HL-60/S4 (cell line): ENCODE data around the gene SPIRE1.
"Not testable (repeated sequence)": the region's sequence is repeated elsewhere in the genome, so short reads cannot be mapped to it uniquely, and the experiment has no call there.

Experiments
- in situ Hi-C: fragments of 300-500 bp; cut with MboI; formaldehyde crosslinking; loops from 2 replicates; pipeline ENCODE4 v1.14.3; 2022; ENCODE audit warnings: low sequenced_read_pairs

The SPIRE1 gene

DNA sequence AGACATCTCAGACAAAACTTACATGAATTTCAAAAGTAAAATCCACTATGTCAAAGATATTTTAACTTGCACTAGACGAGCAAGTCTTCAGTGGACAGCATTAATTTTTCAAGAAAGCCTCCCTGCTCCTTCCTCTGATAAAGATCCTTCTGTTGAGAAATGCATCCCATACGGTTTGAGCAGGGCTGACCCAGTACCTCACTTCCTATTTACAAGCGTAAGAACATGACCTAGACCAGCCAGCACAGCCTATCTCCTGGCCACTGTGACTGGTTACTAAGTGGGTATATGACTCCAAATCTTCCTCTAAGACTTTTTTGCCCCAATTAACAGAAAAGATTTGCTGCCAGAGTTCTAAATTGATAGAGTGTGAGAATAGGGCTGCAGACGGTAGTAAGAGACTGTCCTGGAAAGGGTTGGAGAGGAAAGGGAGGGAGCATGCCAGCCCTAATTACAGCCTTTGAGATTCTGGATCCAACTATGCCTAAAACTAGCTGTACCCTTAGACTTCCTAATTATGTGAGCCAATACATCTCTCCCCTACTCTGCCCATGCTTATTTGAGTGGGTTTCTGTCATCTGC, 141.8 kb downstream of the SPIRE1 start:
- in situ Hi-C loops: loop anchor here (25.0 kb wide), 2 partner anchors 121 to 1096 kb away; no protein-coding TSS in a partner anchor

DNA sequence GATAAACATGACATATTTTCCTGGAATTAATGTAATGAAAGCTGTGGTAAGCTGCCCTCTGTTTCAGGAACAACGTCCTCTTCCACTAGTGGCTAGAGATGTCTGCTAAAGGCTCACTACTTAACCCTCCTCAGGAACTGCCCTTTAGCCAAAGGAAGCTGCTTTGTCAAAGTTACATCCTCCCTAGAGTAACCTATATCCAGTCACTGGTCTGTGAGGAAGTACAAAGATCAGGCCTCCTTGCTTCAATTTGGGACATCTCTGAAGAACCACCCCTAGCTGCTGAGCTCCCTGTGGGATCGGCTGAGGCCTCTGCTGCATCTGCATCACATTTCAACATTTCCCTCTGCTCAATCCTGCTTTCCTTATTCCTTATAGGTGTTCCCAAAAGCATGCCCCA, 142.4 kb downstream of the SPIRE1 start:
- in situ Hi-C loops: loop anchor here (25.0 kb wide), 2 partner anchors 122 to 1097 kb away; no protein-coding TSS in a partner anchor

- in situ Hi-C loops: loop anchor here (25.0 kb wide), 2 partner anchors 130 to 1105 kb away; no protein-coding TSS in a partner anchor
Observed at GRCh38 chr18:12507007-12507406, 150.9 kb downstream of the SPIRE1 start.

DNA sequence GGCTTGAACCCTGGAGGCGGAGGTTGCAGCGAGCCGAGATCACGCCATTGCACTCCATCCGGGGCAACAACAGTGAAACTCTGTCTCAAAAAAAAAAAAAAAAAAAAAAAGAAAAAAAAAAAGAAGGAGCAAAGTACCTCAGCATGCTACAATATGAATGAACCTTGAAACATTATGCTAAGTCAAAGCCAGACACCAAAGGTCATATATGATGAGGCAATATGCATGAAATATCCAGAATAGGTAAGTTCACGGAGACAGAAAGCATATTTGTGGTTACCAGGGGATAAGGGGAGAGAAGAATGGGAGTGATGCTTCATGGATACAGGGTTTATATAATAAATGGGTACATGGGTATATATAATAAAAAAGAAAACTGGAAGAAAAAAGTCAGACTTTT, 156.9 kb downstream of the SPIRE1 start:
- in situ Hi-C loops: loop anchor here (25.0 kb wide), 2 partner anchors 136 to 1111 kb away; no protein-coding TSS in a partner anchor

GRCh38 chr18:12497839-12498238, 160.1 kb downstream of the SPIRE1 start:
- in situ Hi-C loops: no loop called here

DNA sequence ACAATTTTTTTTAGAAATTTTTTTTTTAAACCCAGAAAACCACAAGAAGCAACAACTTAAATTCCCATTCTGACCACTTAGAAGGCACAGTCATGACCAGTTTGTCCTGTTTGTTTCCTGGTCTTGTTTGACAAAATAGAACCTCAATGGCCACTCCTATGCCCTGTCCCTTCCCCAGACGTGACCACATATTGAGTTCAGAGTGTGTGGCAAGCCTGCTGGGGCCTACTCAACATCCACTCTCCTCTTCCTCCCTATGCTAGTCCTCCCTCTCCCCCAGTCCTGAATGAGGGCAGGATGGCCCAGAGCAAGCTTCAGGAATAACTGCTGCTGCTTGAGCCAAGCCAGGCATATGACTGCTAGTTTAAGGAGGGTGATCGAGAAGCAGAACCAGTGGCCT, 160.6 kb downstream of the SPIRE1 start:
- in situ Hi-C loops: no loop called here

- in situ Hi-C loops: no loop called here
Observed at GRCh38 chr18:12492907-12493306, 165.0 kb downstream of the SPIRE1 start.

DNA sequence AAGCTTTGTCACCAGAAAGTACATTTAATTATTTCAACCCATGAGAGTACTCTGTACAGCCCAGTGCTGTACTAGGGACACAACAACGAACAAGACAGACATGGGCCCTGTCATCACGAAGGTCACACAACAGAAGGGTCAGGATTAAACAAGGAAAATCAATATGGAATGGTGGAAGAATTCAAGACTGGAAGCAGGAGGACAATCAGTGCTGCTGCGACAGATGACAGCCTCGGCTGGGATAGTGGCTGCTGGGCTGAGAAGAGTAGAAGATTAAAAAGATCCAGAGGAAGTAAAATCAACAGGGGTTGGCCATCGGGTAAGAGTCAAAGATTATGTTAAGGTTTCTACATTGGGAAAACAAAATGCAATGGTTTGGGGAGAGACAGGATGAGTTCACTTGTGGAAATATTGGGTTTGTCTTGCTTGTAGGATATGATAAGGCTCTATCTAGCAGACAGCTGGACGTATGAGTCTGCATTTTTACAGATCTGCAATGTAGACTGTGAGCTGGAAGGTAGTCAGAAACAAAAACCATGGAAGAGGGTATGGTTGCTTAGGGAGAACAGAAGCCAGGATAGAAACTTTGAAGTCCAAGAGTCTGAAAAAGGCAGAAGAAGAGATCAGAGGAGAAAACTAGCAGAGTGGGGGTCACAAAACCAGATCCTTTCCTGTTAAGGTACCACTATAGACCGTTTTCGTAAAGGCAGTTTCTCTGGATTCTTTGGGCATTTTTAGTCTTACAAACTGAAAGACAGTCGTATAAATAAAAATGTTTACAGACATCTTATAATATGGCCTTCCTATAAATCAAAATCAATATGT, 166.1 kb downstream of the SPIRE1 start:
- in situ Hi-C loops: no loop called here

- in situ Hi-C loops: no loop called here
Observed at GRCh38 chr18:12485479-12486105, 172.3 kb downstream of the SPIRE1 start.

GRCh38 chr18:12481915-12482314, 176.0 kb downstream of the SPIRE1 start:
- in situ Hi-C loops: not testable (repeated sequence)

GRCh38 chr18:12479982-12480381, 177.9 kb downstream of the SPIRE1 start:
- in situ Hi-C loops: no loop called here

DNA sequence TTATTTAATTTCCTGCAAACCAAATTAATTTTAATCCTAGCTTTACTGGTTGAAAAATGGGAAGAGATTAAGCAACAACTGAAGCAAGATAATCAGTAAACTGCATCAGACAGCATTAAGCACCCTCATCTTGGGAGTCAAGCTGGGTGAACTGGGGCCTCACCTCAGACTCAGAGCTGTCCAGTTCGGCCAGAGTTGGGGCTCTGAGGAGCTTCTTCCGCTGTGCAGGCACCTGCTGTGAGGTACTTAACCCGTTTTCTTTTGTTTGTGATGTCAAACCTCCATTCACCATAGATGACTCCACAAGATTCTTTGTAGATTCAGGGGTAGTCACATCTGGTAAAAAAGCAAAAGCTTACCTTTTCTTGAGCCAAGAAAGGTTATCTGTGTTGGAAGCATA, 178.4 kb downstream of the SPIRE1 start:
- in situ Hi-C loops: no loop called here

DNA sequence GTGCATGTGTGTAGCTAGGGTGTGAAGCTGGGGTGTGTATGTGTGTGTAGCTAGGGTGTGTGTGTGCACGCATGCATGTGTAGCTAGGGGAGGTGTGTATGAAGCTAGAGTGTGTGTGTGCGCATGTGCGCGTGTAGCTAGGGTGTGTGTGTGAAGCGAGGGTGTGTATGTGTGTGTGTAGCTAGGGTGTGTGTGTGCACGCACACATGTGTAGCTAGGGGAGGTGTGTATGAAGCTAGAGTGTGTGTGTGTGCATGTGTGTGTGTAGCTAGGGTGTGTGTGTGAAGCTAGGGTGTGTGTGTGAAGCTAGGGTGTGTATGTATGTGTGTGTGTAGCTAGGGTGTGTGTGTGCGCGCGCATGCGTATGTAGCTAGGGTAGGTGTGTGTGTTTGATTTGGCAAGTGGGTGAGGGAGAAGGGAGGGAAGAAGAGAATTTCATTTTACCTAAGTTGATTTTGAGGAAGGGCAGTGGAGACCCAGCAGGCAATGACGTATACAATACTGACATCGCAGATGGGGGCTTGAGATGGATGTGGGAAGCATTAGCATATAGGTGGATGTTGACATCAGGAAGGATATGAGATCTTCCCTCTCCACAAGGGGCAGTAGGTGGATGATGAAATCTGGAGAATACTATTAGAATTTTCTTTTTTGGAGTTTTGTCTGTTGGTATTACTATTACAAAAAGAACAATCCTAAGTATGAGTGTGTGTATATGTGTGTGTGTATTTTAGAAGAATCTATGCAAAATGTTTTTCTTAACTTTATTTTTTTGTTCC, 179.4 kb downstream of the SPIRE1 start:
- in situ Hi-C loops: no loop called here

- in situ Hi-C loops: no loop called here
Observed at GRCh38 chr18:12477606-12478005, 180.3 kb downstream of the SPIRE1 start.

DNA sequence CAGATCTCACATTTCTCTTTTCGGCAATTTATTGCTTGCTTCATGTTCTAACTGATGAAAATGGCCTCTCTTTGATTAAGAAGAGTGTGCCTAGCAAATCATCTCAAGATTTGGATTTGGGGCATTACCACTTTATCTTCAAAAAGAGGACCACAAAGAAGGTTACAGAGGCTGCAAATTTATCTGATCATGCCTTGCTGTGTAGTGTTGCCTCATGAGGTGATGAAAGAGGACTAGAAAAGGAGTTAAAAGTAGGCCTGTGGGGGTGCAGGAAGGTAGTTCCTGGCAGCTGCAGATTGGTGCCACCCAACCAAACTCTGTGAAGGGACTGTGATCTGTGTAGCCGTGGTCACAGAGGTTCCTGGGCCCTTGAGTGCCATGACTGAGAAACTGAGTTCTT, 181.0 kb downstream of the SPIRE1 start:
- in situ Hi-C loops: no loop called here

- in situ Hi-C loops: no loop called here
Observed at GRCh38 chr18:12474876-12475275, 183.0 kb downstream of the SPIRE1 start.

- in situ Hi-C loops: no loop called here
Observed at GRCh38 chr18:12474146-12474545, 183.8 kb downstream of the SPIRE1 start.

DNA sequence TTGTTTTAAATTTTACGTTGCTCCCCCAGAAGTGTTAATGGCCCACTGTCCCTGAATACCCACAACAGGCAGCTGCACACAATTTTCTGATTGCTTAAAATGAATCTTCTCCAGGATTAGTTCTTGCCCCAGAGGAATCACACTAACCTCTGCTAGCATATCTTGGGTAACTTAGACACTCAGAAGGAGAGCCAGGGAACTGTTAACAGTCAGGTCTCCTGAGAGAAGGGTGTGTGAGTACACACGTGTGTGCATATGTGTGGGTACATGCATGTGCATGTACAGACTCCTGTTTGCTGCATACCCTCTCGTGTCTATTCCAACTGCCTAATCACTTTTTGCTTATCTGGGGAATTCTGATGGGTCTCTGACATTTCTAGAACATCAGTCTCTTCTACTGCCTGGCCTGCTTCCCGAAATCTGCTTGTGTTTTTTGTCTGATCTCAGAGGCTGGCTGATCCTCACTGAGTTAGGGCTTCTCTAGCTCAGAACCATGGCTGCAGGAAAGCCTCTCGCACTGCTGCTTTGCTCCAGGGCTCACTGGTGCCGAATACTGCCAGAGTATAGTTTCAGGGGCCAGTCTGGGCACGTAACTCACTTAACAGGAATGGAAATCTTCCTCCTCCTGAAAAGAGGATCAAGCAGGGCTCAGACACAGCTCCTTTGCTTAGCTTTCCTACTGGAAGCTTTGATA, 187.4 kb downstream of the SPIRE1 start:
- in situ Hi-C loops: no loop called here

- in situ Hi-C loops: no loop called here
Observed at GRCh38 chr18:12468445-12468844, 189.5 kb downstream of the SPIRE1 start.

GRCh38 chr18:12464731-12465130, 193.2 kb downstream of the SPIRE1 start:
- in situ Hi-C loops: no loop called here
